HG02798 (cell line): Measurements from ENCODE around the gene MED20.

Experiments
- ATAC-seq: cut with Tn5 transposase; IDR thresholded peaks from one replicate; pipeline ENCODE4 v1.9.1; 2021; ENCODE audit warnings: mild to moderate bottlenecking; ENCODE audit not compliant: unreplicated experiment, poor library complexity

The MED20 gene

DNA sequence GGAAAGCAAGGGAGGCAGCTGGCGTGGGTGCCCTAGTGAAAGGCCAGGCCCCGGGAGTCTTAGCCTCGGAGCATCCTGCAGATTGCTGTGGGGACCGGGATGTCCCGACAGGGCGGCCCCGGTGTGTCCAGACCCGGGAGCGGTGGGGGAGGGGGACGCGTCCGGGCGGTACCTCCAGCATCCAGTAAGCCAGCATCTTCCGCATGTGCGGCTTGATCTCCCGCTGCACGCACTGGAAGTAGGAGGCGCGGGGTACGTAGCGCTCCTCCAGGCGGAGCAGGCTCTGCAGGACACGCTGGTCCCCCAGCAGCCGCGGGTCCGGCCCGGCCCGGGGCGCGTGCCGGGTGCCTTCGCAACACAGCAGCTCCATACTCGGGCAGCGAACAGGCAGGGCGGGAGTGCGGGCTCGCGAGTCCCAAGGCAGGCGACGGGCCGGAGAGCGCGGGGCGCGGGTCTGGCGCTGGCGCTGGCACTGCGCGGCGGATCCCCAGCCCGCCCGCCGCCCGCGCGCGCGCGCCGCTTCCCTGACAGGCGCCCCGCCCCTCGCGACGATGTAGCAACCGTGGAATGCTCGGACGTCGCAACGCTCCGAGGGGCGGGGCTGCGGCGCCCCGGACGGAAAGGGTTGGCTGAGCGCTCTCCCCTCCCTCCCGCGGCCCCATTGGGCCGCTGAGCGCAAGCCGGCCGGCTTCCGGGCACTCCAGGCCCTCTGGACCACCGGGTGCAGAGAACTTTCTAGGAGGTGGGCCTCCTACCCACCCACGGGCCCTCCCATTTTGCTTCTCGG lies 20.5 kb upstream of the MED20 start, which contains the start of gene CCND3:
Gene CCND3, minus strand, starts transcription at position 529 of the 787 bp plus-strand sequence. Its CDS starts 159 bp downstream, at position 370.
- peak; percentile 95 for ATAC-seq

DNA sequence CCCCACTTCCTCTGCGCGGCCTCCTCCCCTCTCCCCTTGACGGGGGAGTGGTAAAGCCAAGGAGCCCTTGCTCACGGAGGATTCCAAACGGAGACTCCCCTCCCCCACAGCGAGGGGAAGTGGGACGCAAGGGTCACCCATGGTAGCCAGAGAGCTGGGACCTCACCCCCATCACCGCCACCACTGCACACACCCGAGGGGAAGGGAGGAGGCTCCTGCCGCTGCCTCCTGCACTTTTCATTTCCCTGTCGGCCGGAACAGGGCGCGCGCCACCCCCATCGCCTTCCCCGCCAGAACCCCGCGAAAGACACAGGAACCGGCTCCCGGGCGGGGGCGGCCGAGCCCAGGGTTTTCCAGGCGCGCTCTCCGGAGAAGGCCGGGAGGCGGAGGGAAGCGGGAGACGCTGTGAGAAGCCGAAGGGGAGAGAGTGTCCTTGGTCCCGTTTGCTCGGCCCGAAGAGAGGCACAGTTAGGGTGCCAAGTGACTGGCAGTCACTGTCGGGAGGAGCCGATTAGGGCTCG lies 19.9 kb upstream of the MED20 start:
- peak; percentile 1 for ATAC-seq

DNA sequence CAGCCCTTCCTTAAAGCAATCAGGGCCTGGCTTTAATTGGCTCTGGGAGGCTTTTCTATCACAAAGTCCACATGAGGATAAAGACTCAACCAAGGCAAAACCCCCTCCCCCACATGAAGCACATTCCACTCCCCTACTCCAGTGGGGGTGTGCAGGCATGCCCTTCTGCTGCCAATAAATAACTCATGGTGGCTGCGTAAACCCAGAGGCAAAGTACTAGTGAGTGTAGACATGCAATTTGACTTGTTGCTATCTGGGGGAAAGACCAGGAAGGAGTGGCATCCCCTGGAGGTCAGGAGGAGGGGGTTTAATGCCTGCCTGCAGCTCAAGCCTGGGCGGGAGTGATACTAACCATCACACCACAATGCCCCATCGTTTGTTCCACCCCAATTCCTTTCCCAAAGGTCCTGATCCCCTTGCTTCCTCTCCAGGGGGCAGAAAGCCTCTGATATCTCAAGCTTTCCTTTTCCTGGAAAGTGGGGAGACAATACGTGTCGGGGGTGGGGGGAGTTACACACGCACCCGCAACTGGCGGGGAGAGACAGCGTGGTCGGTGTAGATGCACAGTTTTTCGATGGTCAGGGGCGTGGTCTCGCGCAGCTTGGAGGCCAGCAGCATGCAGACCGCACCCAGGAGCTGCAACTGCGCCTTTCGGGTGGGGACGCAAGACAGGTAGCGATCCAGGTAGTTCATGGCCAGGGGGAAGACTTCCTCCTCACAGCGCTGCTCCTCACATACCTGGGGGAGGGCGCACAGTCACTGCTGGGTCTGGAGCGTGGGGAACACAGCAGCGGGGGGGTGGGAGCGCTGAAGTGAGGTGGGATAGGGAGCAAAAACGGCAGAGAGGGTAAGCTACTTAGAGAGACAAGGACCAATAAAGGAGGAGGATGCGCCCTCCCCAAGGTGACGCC lies 19.2 kb upstream of the MED20 start:
- no peak for ATAC-seq

DNA sequence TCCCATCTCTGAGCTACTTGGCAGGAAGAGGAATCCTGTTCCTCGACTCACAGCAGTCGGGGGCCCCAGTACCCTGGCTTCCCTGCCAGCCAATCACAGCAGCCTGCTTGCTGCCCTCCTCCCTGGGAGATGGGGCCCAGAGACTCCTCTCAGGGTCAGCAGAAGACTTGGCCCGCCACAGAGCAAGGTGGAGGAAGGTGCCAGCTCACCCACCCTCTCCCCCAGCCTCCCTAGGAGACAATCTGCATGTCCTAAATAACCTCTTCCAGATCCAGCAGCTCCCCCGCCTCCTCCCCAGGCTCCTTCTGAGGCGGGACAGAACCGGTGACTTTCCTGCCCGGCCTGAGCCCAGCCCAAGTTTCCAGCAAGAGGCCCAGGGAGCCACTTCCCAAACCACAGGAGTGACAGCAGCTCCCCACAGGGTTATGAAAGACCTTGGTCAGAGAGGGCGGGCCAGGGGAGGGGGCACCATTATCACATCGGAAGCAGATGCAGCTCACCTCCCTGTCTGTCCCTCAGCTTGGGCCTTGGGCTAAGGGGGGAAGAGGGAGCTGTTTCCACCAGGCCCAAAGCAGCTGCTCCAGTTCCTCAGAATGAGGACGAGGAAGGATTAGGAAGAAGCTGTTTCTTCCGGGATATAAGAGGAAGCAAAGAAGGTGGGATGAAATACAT lies 18.4 kb upstream of the MED20 start:
- no peak for ATAC-seq

DNA sequence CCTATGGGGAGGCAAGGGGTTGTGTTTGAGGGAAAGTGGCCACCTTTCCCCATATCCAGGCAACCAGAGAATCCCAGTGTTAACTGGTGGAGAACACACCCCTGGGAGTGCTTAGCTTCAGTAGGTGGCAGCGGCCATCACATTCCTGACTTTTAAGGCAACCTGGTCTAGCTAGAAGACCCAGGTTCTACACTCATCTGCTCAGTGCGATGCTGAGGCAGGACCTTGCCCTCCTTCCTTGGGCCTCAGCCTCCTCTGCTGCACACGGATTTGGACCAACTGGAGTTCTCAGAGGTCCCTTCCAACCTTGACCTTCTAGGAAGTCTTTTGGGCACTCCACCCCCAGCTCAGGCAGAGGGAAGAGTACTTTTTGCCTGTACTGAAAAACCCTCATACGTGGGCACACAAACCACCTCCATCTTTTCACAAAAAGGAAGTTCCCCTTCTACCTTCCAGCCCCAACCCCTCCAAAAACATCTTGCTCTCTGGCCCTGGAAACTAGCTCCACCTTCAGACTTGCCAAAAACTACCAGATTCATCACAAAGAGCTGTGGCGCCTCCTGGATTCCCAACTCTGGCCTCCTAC lies 17.7 kb upstream of the MED20 start:
- ATAC-seq, result no peak

DNA sequence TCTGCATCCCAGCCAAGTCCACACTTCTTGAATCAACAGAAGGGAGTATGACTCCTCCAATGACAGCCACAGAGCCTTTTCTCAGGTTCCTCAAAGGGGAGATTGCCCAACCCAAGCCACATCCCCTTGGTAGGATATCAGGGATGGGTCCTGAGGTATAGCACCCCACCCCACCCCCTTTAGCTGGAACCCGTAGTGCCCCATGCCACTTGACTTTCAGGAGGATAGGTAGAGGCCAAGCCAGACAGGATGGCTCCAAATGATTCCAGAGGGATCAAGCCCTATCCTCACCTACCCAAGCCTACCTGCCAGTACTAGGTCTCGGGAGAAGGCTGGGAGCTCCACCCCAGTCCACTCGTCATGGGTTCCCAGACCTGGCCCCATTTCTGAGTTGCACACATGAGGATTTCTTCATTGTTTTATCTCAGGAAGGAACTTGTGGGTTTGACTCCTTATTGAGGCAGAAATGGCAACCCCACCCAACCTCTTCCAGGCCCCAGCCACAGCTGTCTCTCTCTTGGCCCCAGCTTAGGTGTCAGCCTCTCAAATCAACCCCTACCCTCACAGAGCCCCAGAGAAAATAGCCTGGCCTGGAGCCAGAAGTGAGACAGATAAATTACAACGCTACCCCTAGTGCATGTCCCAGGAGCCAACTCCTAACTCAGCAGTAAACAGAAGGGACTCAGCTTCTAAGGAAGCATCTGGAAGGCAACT lies 17.1 kb upstream of the MED20 start:
- ATAC-seq, result no peak

DNA sequence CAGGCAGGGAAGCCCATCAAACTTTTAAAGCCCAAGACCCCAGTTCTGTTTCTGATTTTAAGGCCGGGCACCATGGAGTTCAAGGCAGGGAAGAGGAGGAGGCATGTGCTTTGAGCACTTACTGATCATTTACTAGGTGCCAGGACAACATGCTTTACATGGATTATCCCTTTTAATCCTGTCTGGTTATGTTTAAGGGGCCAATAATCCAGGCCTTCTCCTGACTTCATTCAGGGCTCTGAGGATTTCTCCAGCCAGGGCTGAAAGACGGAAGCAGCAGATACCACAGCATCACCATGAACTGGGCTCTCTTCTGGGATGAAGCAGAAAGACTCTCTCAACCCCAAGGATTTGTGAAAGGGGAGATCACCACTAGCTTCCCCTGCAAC lies 16.5 kb upstream of the MED20 start:
- no peak for ATAC-seq

DNA sequence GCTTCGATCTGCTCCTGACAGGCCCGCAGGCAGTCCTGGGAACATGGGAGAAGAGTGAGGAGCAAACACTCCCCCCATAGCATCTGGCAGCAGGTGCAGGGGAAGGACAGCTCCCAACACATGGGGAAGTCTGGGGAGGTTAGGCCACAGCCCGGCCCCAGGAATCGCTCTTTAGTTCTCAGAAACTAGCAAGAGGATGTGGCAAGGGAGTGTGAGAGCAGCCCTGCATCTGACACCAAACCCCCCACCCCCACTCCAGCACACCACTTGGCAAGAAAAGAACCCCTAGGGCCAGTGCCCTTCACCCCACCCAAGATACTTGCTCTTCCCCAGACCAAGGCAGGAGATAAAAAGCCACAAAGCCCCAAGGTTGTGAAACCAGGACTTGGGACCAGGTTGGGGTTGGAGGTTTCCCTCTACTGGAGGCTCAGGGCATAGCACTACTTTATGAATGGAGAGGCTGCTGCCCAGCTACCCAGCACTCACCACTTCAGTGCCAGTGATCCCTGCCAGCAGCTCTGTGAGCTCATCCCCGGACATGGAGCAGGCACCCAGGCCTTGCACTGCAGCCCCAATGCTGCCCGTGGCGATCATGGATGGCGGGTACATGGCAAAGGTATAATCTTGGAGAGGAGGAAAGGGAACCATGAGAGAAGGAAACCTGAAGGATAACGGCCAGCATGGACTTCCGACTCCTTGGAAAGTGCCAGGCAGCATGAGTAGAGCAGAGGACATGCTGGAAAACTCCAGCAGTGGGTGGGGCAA lies 15.3 kb upstream of the MED20 start:
- ATAC-seq, result peak; percentile 55

DNA sequence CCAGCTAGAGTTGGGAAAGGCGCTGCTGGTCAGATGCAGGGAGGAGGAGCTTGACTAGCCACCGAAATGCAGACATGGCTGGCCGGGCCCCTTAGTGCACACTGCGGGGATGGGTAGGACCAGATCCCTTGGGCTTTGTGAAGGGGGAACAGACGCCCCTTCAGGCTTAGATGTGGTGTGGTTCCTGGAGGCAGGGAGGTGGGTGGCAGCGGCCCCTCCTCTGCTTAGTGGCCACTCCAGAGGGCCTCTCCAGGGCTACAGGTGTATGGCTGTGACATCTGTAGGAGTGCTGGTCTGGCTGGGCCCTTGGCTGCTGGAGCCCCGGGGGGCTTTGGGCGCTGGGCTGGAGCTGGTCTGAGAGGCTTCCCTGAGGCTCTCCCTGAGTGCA lies 14.7 kb upstream of the MED20 start:
- no peak for ATAC-seq

DNA sequence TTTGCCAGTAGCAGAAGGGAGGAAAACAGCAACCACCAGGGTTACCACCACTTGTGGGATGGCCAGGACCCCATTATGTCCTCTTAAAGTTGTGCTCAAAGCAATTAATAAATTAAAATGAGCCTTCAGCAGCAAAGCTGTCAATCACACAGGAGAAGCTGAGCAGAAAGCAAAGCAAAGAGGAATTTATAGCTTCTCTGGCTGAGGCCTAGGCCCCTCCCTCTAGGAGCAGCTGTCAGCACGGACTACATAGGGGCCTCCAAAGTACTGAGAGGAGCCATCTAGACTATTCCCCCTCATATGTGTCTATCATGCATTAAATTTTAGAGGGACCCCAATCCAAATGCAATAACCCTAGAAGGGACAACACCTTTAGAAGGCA lies 14.2 kb upstream of the MED20 start:
- no peak for ATAC-seq

DNA sequence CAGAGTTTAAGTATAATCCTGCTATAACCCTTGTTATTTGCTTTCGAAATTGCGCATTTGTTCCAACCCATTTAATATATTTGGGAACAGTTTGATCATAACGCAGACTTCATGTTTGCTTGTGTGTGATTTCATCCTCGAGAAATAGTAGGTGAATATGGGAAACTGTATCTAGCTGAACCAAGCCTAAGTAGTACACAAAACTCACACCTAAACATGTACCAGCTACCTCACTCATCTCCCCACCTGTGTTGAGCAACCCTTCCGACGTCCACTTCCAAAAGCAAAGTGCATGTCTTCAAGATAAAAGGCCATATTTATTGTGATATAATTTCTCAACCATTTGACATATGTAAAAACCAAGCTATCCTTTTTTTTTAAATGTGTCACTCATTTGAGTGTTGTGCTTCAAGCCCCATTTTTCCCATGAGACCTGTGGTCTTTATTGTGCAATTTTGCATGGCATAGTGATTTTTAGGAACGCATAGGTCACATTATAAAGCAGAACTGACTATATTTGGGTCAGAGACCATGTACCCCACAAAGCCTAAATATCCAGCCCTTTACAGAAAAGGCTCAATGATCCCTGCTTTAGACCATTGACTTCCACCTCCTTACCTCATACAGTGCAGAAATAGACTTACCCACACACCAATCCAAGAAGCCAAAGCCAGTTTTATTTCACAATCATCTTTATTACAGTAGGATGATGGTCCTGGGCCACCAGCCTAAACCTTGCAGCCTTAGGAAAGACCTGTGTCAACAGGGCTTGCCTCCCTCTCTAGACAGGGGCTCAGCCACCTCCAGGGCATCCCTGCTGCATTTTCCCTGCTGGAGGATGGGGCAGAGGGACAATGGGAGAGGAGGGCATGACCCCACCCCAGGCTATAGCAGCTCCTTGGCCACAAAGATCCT lies 13.6 kb upstream of the MED20 start:
- no peak for ATAC-seq

DNA sequence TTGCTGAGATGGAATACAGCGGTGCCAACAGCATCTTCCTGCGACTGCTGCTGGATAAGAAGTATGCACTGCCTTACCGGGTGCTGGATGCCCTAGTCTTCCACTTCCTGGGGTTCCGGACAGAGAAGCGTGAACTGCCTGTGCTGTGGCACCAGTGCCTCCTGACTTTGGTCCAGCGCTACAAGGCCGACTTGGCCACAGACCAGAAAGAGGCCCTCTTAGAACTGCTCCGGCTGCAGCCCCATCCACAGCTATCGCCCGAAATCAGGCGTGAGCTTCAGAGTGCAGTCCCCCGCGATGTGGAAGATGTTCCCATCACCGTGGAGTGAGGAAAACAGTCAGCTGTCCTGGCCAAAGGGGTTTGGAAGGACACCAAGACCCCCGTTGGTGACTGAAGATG lies 11.4 kb upstream of the MED20 start:
- no peak for ATAC-seq

DNA sequence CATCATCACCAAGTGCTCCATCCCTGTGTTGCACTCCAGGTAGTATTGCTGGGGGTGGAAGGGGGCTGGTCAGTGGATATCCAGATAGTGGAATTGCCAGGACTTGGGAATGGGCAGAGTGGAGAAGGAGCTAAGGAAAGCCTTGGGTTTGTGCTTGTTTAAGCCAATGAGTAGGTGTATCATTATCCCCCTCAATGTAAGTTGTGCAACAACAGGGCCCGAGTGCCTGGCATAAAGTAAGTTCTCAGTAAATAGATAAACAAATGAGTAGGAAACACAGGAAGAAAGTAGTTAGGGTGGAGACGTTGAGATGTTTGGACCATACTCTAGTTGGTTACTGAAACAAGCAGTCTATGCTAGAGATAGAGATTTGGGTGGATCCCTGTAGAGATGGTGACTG lies 10.9 kb upstream of the MED20 start:
- ATAC-seq, result no peak

DNA sequence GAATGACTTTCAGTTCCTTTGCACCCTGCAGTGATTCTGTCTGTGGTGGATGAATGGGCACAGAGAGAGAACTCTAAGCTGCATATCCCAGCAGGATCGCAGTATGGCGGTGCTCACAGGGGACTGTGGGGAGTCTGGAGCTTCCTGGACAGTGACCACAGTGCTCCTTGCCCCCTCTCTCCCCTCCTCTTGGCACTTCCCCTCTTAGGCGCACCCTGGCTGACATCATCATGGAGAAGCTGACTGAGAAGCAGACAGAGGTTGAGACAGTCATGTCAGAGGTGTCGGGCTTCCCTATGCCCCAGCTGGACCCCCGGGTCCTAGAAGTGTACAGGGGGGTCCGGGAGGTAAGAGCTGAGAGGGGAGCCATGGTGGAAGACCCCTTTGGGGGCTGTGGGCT lies 9.0 kb upstream of the MED20 start:
- ATAC-seq, result no peak

DNA sequence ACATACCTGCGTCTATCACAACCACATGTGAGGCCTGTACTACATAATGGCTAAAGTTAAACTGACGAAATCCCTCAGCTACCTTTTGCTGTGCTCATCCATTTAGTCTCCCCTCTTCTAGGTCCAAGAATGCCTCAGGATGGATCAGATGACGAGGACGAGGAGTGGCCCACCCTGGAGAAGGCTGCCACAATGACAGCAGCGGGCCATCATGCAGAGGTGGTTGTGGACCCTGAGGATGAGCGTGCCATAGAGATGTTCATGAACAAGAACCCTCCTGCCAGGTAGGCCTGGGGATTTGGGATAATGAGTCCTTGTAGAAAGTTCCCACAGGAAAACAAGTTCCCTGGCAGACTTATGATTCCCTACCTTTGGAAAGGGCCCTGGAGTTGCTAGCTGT lies 6.3 kb upstream of the MED20 start:
- ATAC-seq, result no peak

DNA sequence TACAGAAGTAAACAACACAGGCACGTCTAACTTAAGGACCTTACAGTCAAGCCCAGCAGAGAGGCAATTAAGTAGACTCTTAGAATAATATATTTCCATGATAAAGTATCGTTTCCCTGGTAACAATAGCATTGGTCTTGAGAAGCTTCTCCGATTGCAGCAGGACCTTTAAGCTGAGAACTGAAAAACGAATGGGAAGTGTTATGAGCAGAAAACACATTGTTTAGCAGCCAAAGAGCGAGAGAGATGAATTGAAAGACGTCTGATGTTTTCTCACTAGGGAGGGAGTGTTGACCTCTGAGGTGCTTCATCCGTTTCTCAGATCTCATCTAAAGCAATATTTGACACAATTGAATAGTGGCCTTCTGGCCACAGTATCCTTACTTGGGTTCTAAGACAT lies 1.2 kb upstream of the MED20 start:
- no peak for ATAC-seq

DNA sequence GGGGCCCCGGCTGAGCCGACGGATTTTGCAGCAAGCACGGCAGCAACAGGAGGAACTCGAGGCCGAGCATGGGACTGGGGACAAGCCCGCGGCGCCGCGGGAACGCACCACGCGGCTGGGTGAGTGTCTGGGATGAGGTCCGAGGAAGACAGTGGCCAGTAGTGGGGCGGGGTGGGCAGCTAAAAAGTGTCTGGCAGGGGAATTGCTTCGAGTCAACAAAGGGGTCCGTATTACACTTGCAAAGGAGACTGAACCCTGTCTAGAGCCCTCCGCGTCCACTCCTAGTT lies 716 bp upstream of the MED20 start:
- ATAC-seq, result no peak

DNA sequence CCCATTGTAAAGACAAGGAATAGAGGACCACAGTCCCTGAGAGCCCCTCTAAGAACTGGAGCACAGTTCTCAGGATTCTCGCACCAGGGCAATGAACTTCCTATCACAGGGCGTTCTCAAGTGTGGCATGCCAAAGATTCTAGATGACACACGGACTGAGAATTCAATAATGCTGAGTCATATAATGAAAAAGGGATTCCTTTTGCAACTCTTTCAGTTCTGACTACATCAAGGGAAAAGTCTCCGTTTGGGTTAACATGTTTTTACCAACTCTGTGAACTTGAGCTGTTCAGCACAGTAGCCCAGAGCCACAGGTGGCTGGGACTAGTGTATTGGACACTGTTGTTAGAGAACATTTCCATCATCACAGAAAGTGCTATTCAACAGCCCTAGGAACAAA lies 3.4 kb downstream of the MED20 start:
- ATAC-seq, result no peak
